B cell (primary cell): Measurements from ENCODE around the gene NEGR1. TPM values are rescaled to one million over a fixed set of nuclear protein-coding genes. Genes with fewer than 3 reads are reported as not detected.

Source experiments
- ATAC-seq: fragments of 200-7000 bp; cut with Tn5 transposase; one replicate; pipeline ENCODE4 v1.10.0; 2021; ENCODE audit warnings: low read depth, mild to moderate bottlenecking, moderate number of reproducible peaks, moderate library complexity
- CTCF ChIA-PET: fragments of 350-600 bp; sonication (Branson Sonifier 250); formaldehyde crosslinking; loops from one replicate; lab custom pipeline; 2021; ENCODE audit warnings: antibody characterized with exemption, inconsistent platforms; lab: Charles Lee
- POLR2A ChIA-PET: fragments of 350-600 bp; sonication (Branson Sonifier 250); formaldehyde crosslinking; loops from one replicate; lab custom pipeline; 2021; ENCODE audit warnings: antibody characterized with exemption; lab: Charles Lee
- DNase-seq: peaks from one replicate; pipeline ENCODE4 v3.0.0; 2013
- H2AFZ ChIP-seq: 2 replicates; pipeline ENCODE4 v1.6.1; 2012; ENCODE audit warnings: mild to moderate bottlenecking, low read depth, low read length; ENCODE audit not compliant: insufficient read depth, poor library complexity, severe bottlenecking
- H3K27ac ChIP-seq, 2 donors: 1 replicate in 1 of 2; 2 replicates in 1 of 2; pipeline ENCODE4 v1.5.1; 2012 to 2013; ENCODE audit warnings: low read length in 2 of 2, mild to moderate bottlenecking in 2 of 2, moderate library complexity in 1 of 2
- H3K27me3 ChIP-seq, 4 experiments: fragments of 200-600 bp in 1 of 4; sonication (generic) in 1 of 4; replicated peaks in 1 of 4; 1 replicate in 2 of 4; 2 replicates in 2 of 4; pipeline versions ENCODE4 v1.6.1 to v1.7.0; 2013 to 2016; ENCODE audit warnings: low read length in 3 of 4, mild to moderate bottlenecking in 2 of 4, mixed read lengths in 1 of 4, moderate library complexity in 1 of 4; ENCODE audit not compliant: insufficient read depth in 4 of 4, control insufficient read depth in 3 of 4; ENCODE audit errors: control extremely low read depth in 1 of 4
- H3K36me3 ChIP-seq, 2 experiments: replicated peaks in 1 of 2; 1 replicate in 1 of 2; 2 replicates in 1 of 2; pipeline versions ENCODE4 v1.6.1 to v1.7.1; 2013; ENCODE audit warnings: low read length in 1 of 2; ENCODE audit not compliant: insufficient read depth in 2 of 2, control insufficient read depth in 1 of 2; ENCODE audit errors: control extremely low read depth in 1 of 2, extremely low read depth in 1 of 2
- H3K4me1 ChIP-seq, 2 donors: fragments of 200-600 bp in 1 of 2; sonication (generic) in 1 of 2; 1 replicate in 1 of 2; 2 replicates in 1 of 2; pipeline versions ENCODE4 v1.5.1 to v1.6.1; 2013 to 2017; ENCODE audit warnings: low read length in 2 of 2; ENCODE audit not compliant: control insufficient read depth in 2 of 2, insufficient read depth in 2 of 2
- H3K4me2 ChIP-seq: replicated peaks from 2 replicates; pipeline ENCODE3; 2012; ENCODE audit warnings: mild to moderate bottlenecking, low read depth, low read length; ENCODE audit not compliant: poor library complexity, severe bottlenecking
- H3K4me3 ChIP-seq, 5 experiments: fragments of 200-600 bp in 1 of 5; sonication (generic) in 1 of 5; 1 replicate in 3 of 5; 2 replicates in 2 of 5; pipeline versions ENCODE4 v1.5.1 to v1.7.0; 2011 to 2016; ENCODE audit warnings: low read length in 4 of 5, mild to moderate bottlenecking in 4 of 5, low read depth in 2 of 5, control low read depth in 1 of 5, moderate library complexity in 1 of 5; ENCODE audit not compliant: insufficient read depth in 1 of 5; ENCODE audit errors: control extremely low read depth in 1 of 5, extremely low read depth in 1 of 5
- H3K79me2 ChIP-seq: fragments of 200-600 bp; sonication (generic); one replicate; pipeline ENCODE4 v1.6.0; 2016; ENCODE audit warnings: low read length; ENCODE audit not compliant: control insufficient read depth, insufficient read depth
- H3K9ac ChIP-seq: fragments of 200-600 bp; sonication (generic); 2 replicates; pipeline ENCODE4 v1.6.1; 2017; ENCODE audit warnings: mild to moderate bottlenecking, low read length, moderate library complexity
- H3K9me3 ChIP-seq, 3 donors: one replicate each; pipeline versions ENCODE4 v1.6.1 to v1.7.1; 2013; ENCODE audit warnings: low read length in 2 of 3; ENCODE audit not compliant: control insufficient read depth in 2 of 3, insufficient read depth in 1 of 3; ENCODE audit errors: control extremely low read depth in 1 of 3
- H4K20me1 ChIP-seq: 2 replicates; pipeline ENCODE4 v1.6.0; 2012; ENCODE audit warnings: mild to moderate bottlenecking, low read length; ENCODE audit not compliant: insufficient read depth, control insufficient read depth, poor library complexity, severe bottlenecking
- H3K27ac Mint-ChIP-seq: one replicate; pipeline ENCODE4 v1.8.0; 2021; ENCODE audit warnings: mixed read lengths
- H3K27me3 Mint-ChIP-seq: one replicate; pipeline ENCODE4 v1.8.0; 2021; ENCODE audit warnings: mixed read lengths
- H3K4me1 Mint-ChIP-seq: one replicate; pipeline ENCODE4 v1.8.0; 2021; ENCODE audit warnings: mixed read lengths
- H3K4me3 Mint-ChIP-seq: one replicate; pipeline ENCODE4 v1.8.0; 2021; ENCODE audit warnings: mixed read lengths
- H3K9me3 Mint-ChIP-seq: one replicate; pipeline ENCODE4 v1.8.0; 2022; ENCODE audit warnings: mixed read lengths; ENCODE audit not compliant: insufficient read depth
- EZH2 ChIP-seq: IDR thresholded peaks from 2 replicates; pipeline ENCODE4 v1.6.1; 2012; ENCODE audit warnings: borderline replicate concordance, low read depth, mild to moderate bottlenecking, moderate library complexity, low read length; ENCODE audit not compliant: insufficient read depth, poor library complexity, severe bottlenecking
- WGBS: methylation state at CpG from one replicate; pipeline ENCODE4 v1.1.5; 2013; ENCODE audit warnings: missing lambda C conversion rate; ENCODE audit not compliant: insufficient coverage; 5-methylcytosine and 5-hydroxymethylcytosine counted together
- intact Hi-C: fragments of 100-400 bp; cut with micrococcal nuclease; formaldehyde crosslinking; loops from one replicate; pipeline ENCODE4 v1.10.0; 2022
- polyA minus RNA-seq: library from RNA; depleted of rRNA, polyadenylated mRNA; stranded (reverse); fragments of >200 nt; gene quantifications from 2 replicates; pipeline ENCODE4 v1.2.3, GENCODE V29; 2012
- polyA plus RNA-seq: library from polyadenylated mRNA; depleted of rRNA; stranded (reverse); fragments of >200 nt; gene quantifications from 2 replicates; pipeline ENCODE4 v1.2.3, GENCODE V29; 2012
- total RNA-seq, 2 donors: library from RNA; stranded (reverse); fragments of 120-200 nt in 1 of 2; gene quantifications; 1 replicate in 1 of 2; 2 replicates in 1 of 2; pipeline versions ENCODE4 v1.2.3 to v1.2.4, GENCODE V29; 2013 to 2022
- TF ChIP-seq, protein P1 (sequence below): fragments of 200-600 bp; IDR thresholded peaks from one replicate; pipeline ENCODE4 v1.8.0; 2022; ENCODE audit warnings: antibody characterized with exemption, mild to moderate bottlenecking

Gene NEGR1
- total RNA-seq: not detected in 2 replicates
- total RNA-seq (2013): 0.61 TPM
- polyA plus RNA-seq: 0.01 TPM in 2 replicates
- polyA minus RNA-seq: not detected in 2 replicates

DNA sequence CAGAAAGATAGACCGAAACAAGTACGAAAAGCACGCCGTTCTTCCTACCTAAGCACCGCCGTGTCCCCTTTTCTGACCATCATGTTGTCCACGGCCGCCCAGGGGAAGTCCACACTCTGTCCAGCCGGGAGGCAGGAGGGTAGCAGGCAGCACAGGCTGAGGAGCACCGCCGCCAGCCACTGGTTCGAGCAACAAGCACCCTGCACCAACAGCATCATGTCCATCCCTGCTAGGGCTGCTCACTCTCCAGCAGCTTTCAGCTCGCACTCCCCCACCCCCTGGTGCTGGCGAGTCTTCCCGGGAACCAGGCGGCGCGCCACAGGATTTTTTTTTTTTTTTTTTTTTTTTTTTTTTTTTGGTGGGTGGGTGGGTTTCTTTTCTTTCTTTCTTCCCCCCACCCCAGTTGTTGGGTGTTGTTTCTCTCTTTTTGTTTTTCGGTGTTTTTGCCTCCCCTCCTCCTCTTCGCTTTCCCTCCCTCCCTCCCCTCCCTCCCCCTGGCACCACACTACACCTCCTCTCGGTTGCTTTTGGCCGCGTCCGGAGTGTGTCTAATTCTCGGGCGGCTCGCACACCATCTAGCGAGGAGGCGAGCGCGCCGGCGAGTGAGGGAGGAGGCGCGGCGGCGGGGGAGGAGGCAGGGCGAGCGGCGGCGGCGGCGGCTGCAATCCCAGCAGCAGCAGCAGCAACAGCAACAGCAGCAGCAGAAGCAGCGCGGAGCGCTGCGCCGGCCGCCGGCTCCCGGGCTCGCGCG is at the start of gene NEGR1:
TSS of gene NEGR1 (minus strand) at position 269 of the 751 bp plus-strand sequence.
- intact Hi-C loops: no loop called here
- Mint-ChIP-seq H3K27ac (peak within 1 kb of the TSS; percentile 26), H3K4me3 (peak within 1 kb of the TSS; percentile 87), H3K9me3 (no peaks in the 10 kb centered on the region), H3K27me3 (peaks cover 23% of the 10 kb centered on the region), H3K4me1 (peaks cover 15% of the 10 kb centered on the region)
- H3K4me1 ChIP-seq: peaks cover 25 to 26% of the 10 kb centered on the region in 2 donors
- H3K9ac ChIP-seq: peak within 1 kb of the TSS; percentile 73
- POLR2A ChIA-PET: no interaction called here
- H3K79me2 ChIP-seq: no peaks in the 10 kb centered on the region
- peaks cover 0 to 13% (median 8%) of the 10 kb centered on the region in 4 experiments for H3K27me3 ChIP-seq
- H3K36me3 ChIP-seq: no peaks in the 10 kb centered on the region
- no peaks in the 10 kb centered on the region for H4K20me1 ChIP-seq
- H3K4me2 ChIP-seq: peak within 1 kb of the TSS; percentile 72
- TF ChIP-seq, protein P1, sequence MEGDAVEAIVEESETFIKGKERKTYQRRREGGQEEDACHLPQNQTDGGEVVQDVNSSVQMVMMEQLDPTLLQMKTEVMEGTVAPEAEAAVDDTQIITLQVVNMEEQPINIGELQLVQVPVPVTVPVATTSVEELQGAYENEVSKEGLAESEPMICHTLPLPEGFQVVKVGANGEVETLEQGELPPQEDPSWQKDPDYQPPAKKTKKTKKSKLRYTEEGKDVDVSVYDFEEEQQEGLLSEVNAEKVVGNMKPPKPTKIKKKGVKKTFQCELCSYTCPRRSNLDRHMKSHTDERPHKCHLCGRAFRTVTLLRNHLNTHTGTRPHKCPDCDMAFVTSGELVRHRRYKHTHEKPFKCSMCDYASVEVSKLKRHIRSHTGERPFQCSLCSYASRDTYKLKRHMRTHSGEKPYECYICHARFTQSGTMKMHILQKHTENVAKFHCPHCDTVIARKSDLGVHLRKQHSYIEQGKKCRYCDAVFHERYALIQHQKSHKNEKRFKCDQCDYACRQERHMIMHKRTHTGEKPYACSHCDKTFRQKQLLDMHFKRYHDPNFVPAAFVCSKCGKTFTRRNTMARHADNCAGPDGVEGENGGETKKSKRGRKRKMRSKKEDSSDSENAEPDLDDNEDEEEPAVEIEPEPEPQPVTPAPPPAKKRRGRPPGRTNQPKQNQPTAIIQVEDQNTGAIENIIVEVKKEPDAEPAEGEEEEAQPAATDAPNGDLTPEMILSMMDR: no peak
- TF ChIP-seq EZH2: no peak
- peak within 1 kb of the TSS; percentile 59 to 94 (median 73) for H3K4me3 ChIP-seq
- H3K27ac ChIP-seq: peak within 1 kb of the TSS; percentile 19 to 48
- ATAC-seq (peak; percentile 82), DNase-seq (peak; percentile 78)
- no peaks in the 10 kb centered on the region for H3K9me3 ChIP-seq
- under 1% methylated on average over 47 of the region's 54 CpGs for WGBS
- H2AFZ ChIP-seq: peak within 1 kb of the TSS; percentile 88
- CTCF ChIA-PET: no interaction called here

DNA sequence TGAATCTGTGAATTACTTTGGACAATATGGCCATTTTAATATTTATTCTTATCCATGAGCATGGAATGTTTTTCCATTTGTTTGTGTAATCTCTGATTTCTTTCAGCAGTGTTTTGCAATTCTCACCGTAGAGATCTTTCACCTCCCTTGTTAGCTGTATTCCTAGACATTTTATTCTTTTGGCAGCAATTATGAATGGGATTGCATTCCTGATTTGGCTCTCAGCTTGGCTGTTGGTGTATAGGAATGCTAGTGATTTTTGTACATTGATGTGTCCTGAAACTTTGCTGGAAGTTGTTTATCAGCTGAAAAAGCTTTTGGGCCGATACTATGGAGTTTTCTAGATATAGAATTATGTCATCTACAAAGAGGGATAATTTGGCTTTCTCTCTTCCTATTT is 44.2 kb upstream of the NEGR1 start:
- Mint-ChIP-seq H3K4me1 (no peaks in the 10 kb centered on the region), H3K4me3 (no peak overlapping the region), H3K27me3 (no peaks in the 10 kb centered on the region), H3K27ac (no peak overlapping the region), H3K9me3 (no peaks in the 10 kb centered on the region)
- Histone ChIP-seq H3K9me3 (peaks cover 0 to 7% (median 0%) of the 10 kb centered on the region in 3 donors), H3K27ac (no peak overlapping the region), H3K9ac (no peak overlapping the region), H3K36me3 (no peaks in the 10 kb centered on the region), H3K4me1 (no peaks in the 10 kb centered on the region), H3K4me3 (no peak overlapping the region), H3K27me3 (no peaks in the 10 kb centered on the region), H3K79me2 (no peaks in the 10 kb centered on the region), H3K4me2 (no peak overlapping the region), H4K20me1 (no peaks in the 10 kb centered on the region), H2AFZ (no peak overlapping the region)
- intact Hi-C loops: no loop called here
- POLR2A ChIA-PET: no interaction called here
- DNase-seq: no peak
- TF ChIP-seq, protein P1: no peak
- no peak for TF ChIP-seq EZH2
- no peak for ATAC-seq
- CTCF ChIA-PET: no interaction called here
- no CpG with 5 or more reads among the region's 2 CpGs for WGBS
